Measurements from ENCODE around the gene MBNL2.
A peak's percentile ranks its signal among the peaks of the same experiment; 100 is the strongest.

MBNL2 gene

GRCh38 chr13:97356592-97356991 is 134.5 kb downstream of the MBNL2 start:
- no peak for DNase-seq

- DNase-seq = peak; percentile 83
These were observed 137.3 kb downstream of the MBNL2 start for GRCh38 chr13:97359181-97360057.

- DNase-seq = no peak
These were observed 138.5 kb downstream of the MBNL2 start for GRCh38 chr13:97360610-97361009.

- DNase-seq = no peak
These were observed 141.9 kb downstream of the MBNL2 start for GRCh38 chr13:97364031-97364430.

- no peak for DNase-seq
These were observed 142.7 kb downstream of the MBNL2 start for GRCh38 chr13:97364827-97365226.

GRCh38 chr13:97366172-97366688 is 144.1 kb downstream of the MBNL2 start:
- DNase-seq = peak; percentile 10

GRCh38 chr13:97367016-97367822 is 145.1 kb downstream of the MBNL2 start:
- DNase-seq = peak; percentile 87

GRCh38 chr13:97369261-97369893 is 147.2 kb downstream of the MBNL2 start:
- peak; percentile 32 for DNase-seq

GRCh38 chr13:97371486-97372109 is 149.5 kb downstream of the MBNL2 start:
- no peak for DNase-seq

- no peak for DNase-seq
These were observed 150.8 kb downstream of the MBNL2 start for GRCh38 chr13:97372936-97373335.

GRCh38 chr13:97373787-97374186 is 151.7 kb downstream of the MBNL2 start:
- no peak for DNase-seq

GRCh38 chr13:97376981-97377380 is 154.8 kb downstream of the MBNL2 start:
- no peak for DNase-seq

- no peak for DNase-seq
These were observed 157.3 kb downstream of the MBNL2 start for GRCh38 chr13:97379386-97379785.

GRCh38 chr13:97380696-97381095 is 158.6 kb downstream of the MBNL2 start:
- no peak for DNase-seq

GRCh38 chr13:97381189-97381588 is 159.1 kb downstream of the MBNL2 start:
- no peak for DNase-seq

- DNase-seq = no peak
These were observed 160.1 kb downstream of the MBNL2 start for GRCh38 chr13:97382276-97382675.

- DNase-seq = no peak
These were observed 162.2 kb downstream of the MBNL2 start for GRCh38 chr13:97384371-97384770.

- no peak for DNase-seq
These were observed 163.0 kb downstream of the MBNL2 start for GRCh38 chr13:97385146-97385545.

GRCh38 chr13:97385854-97386253 is 163.7 kb downstream of the MBNL2 start:
- DNase-seq = no peak

GRCh38 chr13:97386801-97387484 is 164.8 kb downstream of the MBNL2 start:
- no peak for DNase-seq

- no peak for DNase-seq
These were observed 165.3 kb downstream of the MBNL2 start for GRCh38 chr13:97387485-97387839.

- DNase-seq = no peak
These were observed 165.8 kb downstream of the MBNL2 start for GRCh38 chr13:97387890-97388289.
